ENCODE data around the gene ANO2.

Gene ANO2

GRCh38 chr12:5945071-5946008 is at the start of gene ANO2:
TSS of gene ANO2 (minus strand) at chr12:5945259. CDS start at chr12:5945217, 42 bp downstream.
- DNase-seq (ENCODE audit: low read depth), result no peak

GRCh38 chr12:5989621-5990020 is 44.6 kb upstream of the ANO2 start:
- DNase-seq (ENCODE audit: low read depth), result no peak

- peak; percentile 43 for DNase-seq (ENCODE audit: low read depth)
These were observed 43.6 kb upstream of the ANO2 start for GRCh38 chr12:5988659-5989116.

- DNase-seq (ENCODE audit: low read depth), result no peak
These were observed 43.0 kb upstream of the ANO2 start for GRCh38 chr12:5988088-5988487.

GRCh38 chr12:5987573-5987972 is 42.5 kb upstream of the ANO2 start:
- DNase-seq (ENCODE audit: low read depth), result no peak

GRCh38 chr12:5985471-5985870 is 40.4 kb upstream of the ANO2 start:
- no peak for DNase-seq (ENCODE audit: low read depth)

GRCh38 chr12:5984873-5985272 is 39.8 kb upstream of the ANO2 start:
- DNase-seq (ENCODE audit: low read depth), result no peak

- no peak for DNase-seq (ENCODE audit: low read depth)
These were observed 37.0 kb upstream of the ANO2 start for GRCh38 chr12:5982106-5982505.

GRCh38 chr12:5977556-5977955 is 32.5 kb upstream of the ANO2 start:
- DNase-seq (ENCODE audit: low read depth), result no peak

GRCh38 chr12:5976711-5977110 is 31.7 kb upstream of the ANO2 start:
- no peak for DNase-seq (ENCODE audit: low read depth)

- DNase-seq (ENCODE audit: low read depth), result no peak
These were observed 31.1 kb upstream of the ANO2 start for GRCh38 chr12:5976196-5976595.

- DNase-seq (ENCODE audit: low read depth), result no peak
These were observed 28.5 kb upstream of the ANO2 start for GRCh38 chr12:5973461-5974115.

- no peak for DNase-seq (ENCODE audit: low read depth)
These were observed 27.3 kb upstream of the ANO2 start for GRCh38 chr12:5972387-5972786.

- no peak for DNase-seq (ENCODE audit: low read depth)
These were observed 26.3 kb upstream of the ANO2 start for GRCh38 chr12:5971194-5971850.

GRCh38 chr12:5969974-5970690 is 25.1 kb upstream of the ANO2 start:
- no peak for DNase-seq (ENCODE audit: low read depth)

GRCh38 chr12:5969156-5969973 is 24.3 kb upstream of the ANO2 start:
- DNase-seq (ENCODE audit: low read depth), result no peak

- no peak for DNase-seq (ENCODE audit: low read depth)
These were observed 22.8 kb upstream of the ANO2 start for GRCh38 chr12:5967645-5968415.

GRCh38 chr12:5966486-5967095 is 21.5 kb upstream of the ANO2 start:
- no peak for DNase-seq (ENCODE audit: low read depth)

GRCh38 chr12:5965950-5966383 is 20.9 kb upstream of the ANO2 start:
- peak; percentile 14 for DNase-seq (ENCODE audit: low read depth)
